ENCODE data around the gene BHLHE40.

BHLHE40 gene

DNA sequence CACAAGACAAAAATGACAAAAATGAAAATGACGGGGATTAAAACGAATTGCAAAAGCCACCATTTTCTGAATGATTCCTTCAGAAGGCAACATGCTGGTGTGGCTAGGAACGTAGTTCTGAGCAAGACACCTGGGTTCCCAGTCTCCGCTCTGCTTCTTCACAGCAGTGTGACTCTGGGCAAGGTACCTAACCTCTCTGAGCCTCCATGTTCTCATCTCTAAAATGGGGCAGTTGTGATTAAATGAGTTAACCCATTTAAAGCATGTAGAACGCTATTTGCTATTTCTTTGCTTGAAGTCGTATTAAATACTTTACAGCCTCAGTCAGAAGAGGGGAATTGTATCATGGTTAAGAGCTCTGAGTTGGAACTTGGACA lies 23.6 kb downstream of the BHLHE40 start:
- DNase-seq = no peak

DNA sequence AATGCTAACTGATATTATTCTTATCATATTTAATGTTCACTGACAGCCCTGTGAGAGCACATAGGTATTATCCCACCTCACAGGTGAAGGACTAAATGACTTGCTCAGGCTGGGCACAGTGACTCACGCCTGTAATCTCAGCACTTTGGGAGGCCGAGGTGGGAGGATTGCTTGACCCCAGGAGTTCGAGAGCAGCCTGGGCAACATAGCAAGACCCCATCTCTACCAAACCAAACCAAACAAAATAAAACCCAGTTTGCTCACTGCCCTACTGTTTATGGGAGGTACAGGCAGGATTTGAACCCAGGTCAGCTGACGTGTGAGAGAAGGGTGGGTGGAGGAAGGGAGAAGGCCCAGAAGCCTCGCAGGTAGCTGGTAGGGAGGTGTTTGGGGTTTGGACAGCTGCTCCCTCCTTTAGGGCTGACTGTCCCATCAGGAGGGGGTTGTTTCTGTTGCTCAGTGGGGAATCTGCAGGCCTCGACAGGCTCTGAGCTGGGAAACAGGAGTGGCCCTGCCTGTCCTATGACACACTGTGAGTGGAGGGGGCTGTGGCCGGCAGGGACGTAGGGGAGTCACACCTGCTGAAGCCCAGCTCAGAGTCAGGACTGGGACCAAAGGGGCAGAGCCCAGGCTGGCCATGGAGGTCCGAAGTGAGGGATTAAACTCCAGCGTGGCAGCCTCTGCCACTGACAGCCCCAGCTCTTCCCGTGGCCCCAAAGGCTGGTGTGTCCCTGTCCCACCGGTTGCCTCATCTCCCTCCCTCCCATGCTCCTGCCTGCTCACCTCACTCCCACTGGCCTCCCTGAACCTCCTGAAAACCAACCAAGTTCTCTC lies 25.3 kb downstream of the BHLHE40 start:
- DNase-seq = no peak

DNA sequence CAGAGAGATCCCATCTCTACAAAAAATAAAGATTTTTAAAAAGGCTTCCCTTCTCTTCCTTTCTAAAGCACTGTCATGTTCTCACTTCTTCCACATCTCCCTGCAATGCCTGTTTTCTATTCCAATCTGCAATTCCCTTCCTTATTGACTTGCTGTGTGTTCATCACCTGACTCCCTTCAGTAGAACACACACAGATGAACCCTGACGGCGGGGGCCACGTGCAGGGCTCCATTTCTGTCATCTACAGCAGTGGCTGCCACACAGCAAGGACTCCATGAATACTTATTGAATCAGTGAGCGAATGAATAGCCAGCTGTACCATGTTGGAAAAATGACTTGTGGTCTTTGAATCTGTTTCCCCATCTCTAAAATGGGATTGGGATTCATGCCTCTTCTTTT lies 26.1 kb downstream of the BHLHE40 start:
- DNase-seq = no peak

DNA sequence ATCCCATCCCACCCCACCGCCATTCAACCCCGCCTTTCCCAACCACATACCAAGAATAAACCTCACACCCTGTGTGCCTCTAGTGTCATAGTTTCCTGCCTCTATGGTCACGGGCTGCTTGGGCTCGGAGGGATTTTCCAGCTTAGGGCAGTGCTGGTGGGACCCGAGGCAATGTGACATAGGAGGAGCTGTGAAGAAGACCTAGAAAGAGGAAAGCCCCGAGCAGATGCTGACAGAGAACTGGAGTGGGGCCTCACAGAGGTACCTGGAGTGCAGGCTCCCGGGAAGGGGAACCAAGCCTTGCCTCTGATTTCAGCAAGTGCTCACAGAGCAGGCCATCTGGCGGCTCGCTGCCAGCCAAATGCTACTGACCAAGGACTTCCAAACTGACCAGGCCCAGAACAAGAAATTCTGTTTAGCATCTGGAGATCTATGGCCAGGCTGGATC lies 27.5 kb downstream of the BHLHE40 start:
- DNase-seq = peak; percentile 54

DNA sequence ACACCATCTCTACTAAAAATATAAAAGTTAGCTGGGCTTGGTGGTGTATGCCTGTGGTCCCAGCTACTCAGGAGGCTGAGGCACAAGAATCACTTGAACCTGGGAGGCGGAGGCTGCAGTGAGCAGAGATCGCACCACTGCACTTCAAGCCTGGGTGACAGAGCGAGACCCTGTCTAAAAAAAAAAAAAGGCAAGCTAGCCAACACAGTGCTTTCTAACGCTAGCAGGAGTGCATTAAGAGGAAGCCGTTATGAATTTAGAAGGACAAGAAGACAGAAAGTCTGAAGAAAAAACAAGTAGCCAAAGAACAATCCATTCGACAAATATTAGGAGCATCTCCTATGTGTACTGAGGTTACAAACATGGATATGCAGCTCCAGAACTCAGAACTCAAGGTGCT lies 28.6 kb downstream of the BHLHE40 start:
- no peak for DNase-seq

DNA sequence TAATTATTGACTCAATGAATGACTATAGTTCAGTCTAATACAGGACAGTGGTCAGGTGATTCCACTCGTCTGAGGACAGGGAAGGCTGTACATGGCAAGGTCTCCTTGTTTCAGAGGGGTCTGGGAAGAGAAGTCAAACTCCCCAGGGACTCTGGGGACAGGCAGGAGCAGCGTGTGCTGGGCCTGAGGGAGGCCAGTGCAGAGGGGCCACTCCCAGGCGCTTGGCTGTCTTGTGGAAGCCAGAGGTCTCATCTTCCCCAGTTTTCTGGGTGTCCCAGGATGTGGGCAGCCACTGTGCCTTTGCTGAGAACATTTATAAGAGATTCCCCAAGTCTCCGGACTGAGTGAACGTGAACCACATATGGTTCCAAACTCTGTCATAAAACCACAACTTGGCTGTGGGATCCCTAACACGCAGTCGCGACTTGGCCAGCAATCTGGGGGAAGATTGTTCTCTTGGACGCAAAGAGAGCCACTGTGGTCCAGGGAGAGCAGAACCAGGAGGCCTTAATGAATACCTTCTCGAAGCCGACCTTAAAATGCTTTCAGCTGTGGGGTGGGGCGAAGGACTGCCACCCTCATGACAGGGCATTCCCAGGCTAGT lies 30.4 kb downstream of the BHLHE40 start:
- no peak for DNase-seq

DNA sequence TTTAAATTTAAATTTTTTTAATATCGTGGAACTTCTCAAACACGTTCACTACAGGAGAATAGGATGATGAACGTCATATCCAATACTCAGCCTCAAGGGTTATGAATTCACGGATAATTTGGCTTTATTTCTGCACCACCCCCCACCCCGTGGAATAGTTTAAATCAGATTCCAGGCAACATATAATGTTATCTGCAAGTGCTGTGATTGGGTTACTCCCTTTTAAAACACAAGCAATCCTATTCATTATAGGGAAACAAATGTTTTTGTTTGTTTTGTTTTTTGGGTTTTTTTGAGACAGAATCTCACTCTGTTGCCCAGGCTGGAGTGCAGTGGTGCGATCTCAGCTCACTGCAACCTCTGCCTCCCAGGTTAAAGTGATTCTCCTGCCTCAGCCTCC lies 30.9 kb downstream of the BHLHE40 start:
- DNase-seq = no peak

DNA sequence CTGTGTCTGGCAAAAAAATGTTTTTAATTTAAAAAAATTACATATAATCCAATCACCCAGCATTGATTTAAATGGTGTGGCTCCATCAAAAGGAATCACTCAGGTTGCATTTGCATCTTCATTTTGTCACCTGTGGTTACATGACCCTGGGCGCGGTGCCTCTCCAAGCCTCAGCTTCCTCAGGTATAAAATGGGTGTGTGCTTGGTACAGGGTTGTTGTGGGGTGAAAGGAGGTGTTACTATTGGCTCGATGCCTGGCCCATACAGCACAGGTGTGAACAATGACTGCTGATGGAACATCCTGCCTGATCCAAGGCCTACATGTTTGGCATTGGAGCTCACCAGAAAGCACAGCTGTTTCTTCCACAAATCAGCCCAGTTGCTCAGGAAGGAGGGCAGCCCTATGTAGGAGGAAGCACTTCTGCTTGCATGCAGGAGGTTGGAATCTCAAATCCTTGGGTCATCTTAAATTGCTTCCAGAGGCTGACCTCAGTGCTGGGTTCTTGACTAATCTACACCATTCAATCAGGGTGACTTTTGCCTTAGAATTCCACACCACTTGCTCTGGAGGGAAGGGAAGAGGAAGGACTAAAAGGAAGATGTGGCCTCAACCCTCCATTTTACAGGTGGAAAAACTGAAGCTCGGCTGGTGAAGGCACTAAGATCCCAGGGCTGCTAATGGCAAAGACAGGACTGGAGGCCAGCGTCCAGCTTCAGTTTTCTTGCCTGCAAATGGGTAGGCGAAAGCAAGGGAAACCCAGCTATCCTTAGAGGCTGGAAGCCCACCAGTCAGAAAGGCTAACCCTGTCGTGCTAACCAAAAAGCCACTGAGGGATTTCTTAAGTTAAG lies 31.7 kb downstream of the BHLHE40 start:
- DNase-seq = no peak

DNA sequence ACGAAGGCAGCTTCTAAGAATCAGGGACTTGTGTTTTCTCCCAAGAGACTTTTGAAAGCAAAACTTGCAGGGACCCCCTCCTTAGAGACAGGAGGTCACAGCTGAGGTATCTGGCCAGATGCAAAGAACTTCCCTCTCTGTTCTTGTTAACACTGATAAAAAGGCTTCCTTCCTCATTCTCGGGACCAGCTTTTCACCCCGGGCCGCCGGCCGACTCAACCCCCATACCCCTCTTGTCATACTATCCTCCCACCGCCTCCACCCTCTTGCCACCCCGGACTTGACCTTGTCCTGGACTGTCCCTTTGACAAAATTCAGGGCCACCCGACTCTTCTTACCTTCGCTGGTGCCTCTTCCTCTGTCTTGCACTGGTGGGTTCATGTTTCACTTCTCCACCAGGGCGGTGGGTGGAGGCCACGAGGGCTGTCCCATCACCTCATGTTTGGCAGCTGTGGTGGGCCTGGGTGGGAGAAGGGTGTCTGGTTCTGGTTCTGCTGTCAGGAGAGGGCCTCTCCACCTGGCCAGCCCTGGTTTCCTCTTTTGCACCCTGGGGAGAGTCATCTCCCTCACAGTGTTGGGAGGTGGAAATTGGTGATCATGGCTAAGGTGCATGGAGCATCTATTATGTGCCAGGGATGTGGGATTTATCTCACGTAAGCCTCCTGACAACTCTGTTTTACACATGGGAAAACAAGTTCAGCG lies 32.5 kb downstream of the BHLHE40 start:
- DNase-seq = no peak

DNA sequence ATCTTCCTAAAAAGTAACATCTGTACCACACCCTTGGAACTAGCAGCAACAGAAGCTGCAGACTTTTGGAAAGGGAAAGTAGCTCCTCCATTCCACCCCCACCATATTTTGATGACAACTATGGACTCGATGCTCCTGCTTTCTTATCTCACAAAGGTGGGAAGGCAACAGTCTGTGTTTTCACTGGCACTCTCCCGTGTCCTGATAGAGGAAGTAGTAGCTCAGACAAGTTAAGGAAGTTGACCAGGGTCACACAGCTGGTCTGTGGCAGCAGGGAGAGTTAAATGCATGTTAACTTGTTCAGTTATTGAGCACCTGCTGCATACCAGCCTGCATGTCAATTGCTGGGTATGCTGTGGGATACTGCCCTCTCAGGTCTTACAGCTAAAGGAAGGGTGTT lies 33.1 kb downstream of the BHLHE40 start:
- DNase-seq = no peak

DNA sequence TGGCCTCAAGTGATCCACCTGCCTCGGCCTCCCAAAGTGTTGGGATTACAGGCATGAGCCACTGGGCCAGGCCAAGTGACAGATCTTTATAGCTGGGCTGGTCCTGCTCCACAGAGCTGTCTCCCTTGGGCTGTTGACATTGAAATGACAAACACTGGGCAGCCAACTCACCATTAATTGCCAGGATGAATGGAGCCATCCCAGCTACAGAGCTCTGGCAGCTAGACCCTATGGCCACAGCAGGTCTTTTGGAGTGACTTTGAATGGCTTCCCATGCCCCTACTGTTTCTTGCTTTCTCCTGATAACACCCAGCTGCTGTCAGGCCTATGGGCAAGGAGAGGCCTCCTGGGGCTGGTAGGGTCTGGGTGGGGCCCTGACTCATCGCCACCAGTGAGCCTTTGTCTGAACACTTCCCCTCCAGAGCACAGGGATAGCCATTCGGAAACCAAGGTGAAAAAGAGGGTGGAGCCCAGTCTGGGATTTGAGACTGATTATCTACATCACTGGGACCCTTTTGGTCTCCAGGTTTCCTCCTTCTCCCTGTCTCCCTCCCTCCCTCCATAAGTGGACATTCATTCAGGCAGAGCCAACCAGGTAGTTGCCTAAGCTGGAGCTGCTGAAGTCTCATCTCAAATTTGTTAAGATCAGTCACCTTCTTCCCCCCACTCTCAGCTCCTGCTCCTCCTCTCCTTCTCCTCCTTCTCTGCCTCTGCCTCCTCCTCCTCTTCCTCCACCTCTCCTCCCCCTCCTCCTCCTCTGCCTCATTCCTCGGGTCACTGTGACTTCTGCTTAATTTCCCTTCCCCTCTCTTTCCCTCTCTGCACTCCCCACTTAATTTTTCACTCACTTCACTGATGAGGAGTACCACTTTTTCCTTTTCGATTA lies 34.0 kb downstream of the BHLHE40 start:
- DNase-seq = no peak

DNA sequence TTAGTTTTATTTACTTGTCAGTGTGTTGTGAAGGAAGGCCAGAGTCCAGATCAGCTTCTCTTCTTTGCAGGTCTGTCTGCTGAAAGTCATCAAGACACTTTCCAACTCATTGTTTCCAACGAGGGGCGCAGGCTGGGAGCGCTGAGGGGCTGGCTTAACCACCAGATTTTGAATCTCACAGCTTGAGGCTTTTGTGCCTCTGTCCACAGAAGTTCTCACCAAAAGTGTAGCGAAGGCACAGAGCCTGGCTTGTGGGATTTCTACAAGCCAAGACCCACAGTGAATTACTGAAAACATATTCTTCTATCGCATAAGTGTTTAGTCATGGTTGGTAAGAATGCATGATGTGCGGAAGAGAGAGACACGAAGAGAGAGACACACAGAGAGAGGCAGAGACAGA lies 35.2 kb downstream of the BHLHE40 start:
- no peak for DNase-seq

DNA sequence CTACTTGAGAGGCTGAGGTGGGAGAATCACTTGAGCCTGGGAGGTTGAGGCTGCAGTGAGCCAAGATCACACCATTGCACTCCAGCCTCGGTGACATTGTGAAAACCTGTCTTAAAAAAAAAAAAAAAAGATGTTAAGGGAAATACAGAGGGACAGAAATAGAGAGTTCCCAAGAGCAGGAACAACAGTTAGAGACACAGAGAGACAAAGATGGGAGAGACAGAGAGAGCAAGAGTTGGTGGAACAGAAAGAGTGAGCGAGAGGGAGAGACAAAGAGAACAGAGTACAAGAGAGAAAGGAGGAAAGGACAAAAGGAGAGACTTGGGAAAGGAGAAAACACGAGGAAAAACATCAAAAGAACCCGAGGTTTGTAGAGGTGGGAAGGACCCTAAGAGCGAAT lies 35.8 kb downstream of the BHLHE40 start:
- no peak for DNase-seq

DNA sequence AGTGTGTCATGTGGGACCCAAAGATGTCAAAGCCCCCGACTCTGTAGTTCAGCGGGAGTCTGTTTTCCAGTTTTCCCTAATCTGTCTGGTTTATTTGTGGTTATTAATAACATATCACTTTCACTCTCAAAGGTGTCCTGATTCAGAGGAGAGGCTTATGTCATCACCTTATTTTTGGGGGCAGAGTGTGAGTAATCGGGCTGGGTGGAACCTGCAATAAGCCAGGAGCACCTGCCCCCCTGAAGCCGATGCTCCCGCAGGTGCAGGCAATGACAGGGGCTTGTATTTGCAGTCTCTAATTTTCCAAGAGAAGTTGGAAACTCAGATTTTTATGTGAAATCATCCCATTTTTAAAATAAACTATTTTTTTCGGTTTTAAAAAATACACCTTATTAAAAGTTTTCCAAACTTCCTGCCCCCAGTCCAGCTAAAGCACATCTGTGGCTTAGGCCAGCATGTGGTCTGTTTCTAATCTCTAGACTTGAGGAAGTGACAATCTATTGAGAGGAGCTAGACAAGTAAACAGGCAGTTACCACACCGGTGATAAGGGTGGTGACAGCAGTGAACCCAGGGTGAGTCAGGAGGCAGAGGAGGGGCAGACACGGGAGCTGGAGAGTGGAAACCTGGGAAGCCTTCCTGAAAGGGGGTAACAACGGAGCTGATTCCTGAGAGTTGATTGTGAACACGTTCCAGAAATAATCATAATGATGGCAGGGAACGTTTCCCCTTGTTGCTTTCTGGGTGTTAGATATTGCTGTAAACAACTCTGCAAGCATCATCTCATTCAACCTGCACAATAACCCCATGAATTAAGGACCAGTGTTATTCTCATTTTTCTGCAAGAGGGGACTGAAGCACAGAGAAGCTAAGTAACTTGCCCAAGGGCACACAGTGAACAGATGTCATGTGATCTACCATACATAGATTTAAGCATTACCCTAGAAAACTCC lies 37.2 kb downstream of the BHLHE40 start:
- peak; percentile 40 for DNase-seq

DNA sequence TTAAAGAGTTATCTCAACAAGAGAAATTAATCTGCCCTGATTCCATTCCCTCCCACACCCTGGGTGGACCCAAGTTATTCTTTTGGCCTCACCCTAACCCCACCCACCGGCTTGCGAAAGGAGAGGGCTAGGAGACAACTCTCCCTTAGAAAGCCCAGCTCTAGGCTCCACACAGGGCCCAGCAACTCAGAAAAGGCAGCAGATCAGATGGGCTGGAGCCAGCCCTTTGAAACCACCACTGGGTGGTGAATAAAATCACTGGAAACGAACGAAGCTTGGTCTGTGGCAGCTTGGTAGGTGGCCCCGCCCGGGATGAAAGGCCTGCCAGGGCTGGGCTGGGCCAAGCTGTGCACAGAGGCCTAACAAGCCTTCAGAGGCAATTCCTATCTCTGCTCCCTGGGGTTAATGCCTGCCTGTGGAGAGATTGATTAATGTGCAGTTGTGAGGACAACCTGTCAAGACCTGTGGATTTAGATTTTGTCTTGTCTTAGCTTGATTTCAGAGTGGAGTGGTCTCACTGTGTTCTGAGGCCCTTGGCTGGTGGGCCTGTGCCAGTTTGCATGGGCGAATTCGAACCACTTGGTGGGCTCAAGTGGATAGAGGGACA lies 38.8 kb downstream of the BHLHE40 start:
- DNase-seq = no peak

DNA sequence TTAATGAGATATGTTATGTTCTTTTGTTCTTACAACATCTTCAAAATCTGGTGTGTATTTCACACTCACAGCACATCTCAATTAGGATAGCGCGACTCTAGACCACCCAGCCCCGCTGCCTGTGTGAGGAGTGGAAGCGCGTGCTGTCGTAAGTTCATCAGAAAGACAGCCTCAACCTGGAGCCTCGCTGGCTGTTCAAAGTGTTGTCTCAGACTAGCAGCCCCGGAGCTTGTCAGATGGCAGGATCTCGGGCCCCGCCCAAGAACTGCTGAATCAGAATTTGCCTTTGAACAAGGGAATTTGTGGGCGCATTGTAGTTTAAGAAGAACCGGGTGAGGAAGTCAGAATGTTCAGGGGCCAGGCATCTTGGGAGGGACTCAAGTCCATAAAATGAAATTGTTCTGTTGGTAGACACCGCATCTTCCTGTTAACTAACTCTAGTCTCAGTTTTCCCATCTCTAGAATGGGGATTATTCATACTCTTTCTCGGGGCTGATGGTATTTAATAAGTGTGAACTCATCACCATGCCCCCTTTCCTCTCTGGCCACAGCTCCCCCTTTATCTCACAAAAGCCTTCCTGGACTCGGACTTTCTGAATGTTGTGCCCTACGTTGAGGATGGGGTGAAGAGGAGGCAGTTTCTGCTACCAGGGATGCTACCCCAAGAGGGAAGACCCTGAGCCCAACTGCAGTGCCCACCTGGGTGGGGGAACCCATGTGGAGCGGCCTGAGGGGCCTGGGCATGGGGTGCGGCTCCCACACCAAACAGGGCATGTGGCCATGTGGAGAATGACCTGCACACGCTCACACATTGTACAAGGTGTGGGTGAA lies 40.4 kb downstream of the BHLHE40 start:
- DNase-seq = peak; percentile 74

DNA sequence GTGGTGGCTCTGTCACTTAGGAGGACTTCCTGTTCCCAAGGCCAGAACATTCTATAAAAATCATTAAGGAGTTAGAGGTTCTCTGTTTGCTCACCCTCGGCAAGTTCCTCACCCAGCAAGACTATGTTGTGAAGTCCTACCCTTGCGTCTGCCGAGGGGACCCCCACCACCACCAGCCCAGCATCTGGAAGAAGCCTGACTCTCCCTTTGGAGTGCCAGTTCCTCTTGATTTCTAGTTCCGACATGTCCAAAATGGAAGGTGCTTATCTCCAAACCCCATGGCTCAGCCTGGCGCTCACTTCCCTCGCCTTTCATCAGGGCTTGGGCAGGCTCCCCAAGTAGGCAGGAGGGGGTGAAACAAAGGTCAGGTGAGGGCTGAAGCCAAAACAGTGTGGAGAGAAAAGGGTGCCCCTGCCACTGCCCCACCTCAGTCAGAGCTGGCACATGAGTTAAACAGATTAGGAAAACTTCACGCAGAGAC lies 41.0 kb downstream of the BHLHE40 start:
- DNase-seq = no peak

DNA sequence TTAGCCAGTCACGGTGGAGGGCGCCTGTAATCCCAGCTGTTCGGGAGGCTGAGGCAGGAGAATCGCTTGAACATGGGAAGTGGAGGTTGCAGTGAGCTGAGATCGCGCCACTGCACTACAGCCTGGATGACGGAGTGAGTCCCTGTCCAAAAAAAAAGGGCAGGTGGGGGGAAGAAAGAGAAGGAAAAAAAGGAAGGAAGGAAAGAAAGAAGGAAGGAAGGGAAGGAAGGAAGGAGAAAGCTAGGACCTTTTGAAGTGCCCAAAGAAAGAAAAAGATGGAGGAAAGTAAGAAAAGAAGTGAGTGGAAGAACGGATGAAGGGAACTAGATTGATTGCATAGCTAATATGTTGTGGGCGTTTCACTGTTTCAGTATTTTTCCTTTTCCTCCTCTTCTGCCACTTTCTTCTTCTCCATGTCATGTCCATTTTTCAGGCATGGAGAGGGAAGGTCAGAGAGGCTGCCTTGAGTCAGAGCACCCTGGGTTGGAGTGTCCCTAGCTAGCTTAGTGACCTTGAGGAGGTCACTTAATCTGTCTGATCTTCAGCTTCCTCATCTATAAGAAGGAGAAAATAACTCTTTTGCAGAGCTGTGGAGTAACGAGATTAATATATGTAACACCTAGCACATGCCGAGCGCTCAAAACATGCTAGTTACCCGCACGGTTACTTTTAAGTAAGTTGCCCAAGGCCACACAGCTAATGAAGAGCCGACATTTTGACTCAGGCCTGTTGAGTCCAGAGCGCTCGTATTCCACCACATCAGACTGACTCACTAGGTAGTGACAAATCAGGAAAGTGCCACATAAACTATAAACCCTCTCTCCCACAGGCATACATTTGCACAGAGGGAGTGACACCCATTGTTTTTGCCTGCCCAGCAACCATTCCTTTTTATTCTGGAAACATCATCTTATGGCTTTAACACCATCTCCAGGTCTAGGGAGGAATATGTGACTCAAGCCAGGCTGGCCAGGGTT lies 42.2 kb downstream of the BHLHE40 start:
- DNase-seq = no peak
